Measurements from ENCODE around the gene MRLN.

GRCh38 chr10:59771162-59771807 is 18.0 kb upstream of the MRLN start:
- no peak for TF ChIP-seq CTCF (IDR thresholded peaks at IDR 0.05)
- no peak for TF ChIP-seq POLR2A (IDR thresholded peaks at IDR 0.05)

Measured in esophagus squamous epithelium (tissue), 4 donors.